Gastroesophageal sphincter (tissue), 3 donors: ENCODE data around the gene FNDC3B.

ENCODE experiments used
- POLR2A ChIP-seq, 2 donors: fragments of 450-650 bp; IDR thresholded peaks; one replicate each; pipeline ENCODE4 v1.6.1; 2017; ENCODE audit warnings: antibody characterized with exemption in 2 of 2, mild to moderate bottlenecking in 2 of 2, moderate library complexity in 1 of 2
- POLR2AphosphoS5 ChIP-seq: sonication (generic); formaldehyde crosslinking; IDR thresholded peaks from one replicate; pipeline ENCODE4 v1.6.1; 2017; ENCODE audit warnings: antibody characterized with exemption
- TF ChIP-seq, protein P1 (sequence below), 4 experiments: fragments of 200-600 bp in 2 of 4; fragments of 450-650 bp in 2 of 4; sonication (generic) in 1 of 4; IDR thresholded peaks; one replicate each; pipeline ENCODE4 v1.5.1; 2017 to 2019; ENCODE audit warnings: antibody characterized with exemption in 4 of 4, mild to moderate bottlenecking in 2 of 4, moderate library complexity in 2 of 4

DNA sequence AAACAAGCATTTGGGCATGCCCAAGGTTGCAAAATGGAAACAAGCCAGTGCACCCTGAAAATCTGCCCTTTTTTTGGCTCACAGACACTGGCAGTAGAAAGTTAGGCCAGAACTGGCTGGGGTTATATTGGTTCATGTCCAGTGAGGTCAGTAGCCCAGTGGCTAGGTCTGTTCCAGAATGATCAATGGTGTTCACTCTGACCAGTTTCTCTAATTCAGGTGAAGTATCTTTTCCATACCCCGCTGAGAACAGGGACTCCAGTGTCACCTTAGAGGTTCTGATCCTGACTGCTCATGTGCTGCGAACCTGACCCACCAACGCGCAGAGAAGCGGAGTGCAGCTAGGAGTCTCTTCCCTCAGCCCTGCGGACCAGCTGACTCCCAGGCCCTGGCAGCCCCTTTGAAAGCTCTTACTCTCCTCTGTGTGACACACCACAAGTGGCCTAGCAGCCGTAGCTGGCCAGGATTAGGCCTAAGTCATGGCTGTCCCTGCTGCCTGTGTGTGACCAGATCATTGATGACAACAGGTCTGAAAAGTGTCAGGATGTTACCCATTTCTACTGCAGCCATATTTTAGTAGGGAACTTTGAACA is 285.3 kb downstream of the FNDC3B start:
- TF ChIP-seq POLR2A (IDR thresholded peaks at IDR 0.05): no peak
- TF ChIP-seq, protein P1, sequence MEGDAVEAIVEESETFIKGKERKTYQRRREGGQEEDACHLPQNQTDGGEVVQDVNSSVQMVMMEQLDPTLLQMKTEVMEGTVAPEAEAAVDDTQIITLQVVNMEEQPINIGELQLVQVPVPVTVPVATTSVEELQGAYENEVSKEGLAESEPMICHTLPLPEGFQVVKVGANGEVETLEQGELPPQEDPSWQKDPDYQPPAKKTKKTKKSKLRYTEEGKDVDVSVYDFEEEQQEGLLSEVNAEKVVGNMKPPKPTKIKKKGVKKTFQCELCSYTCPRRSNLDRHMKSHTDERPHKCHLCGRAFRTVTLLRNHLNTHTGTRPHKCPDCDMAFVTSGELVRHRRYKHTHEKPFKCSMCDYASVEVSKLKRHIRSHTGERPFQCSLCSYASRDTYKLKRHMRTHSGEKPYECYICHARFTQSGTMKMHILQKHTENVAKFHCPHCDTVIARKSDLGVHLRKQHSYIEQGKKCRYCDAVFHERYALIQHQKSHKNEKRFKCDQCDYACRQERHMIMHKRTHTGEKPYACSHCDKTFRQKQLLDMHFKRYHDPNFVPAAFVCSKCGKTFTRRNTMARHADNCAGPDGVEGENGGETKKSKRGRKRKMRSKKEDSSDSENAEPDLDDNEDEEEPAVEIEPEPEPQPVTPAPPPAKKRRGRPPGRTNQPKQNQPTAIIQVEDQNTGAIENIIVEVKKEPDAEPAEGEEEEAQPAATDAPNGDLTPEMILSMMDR (IDR thresholded peaks at IDR 0.05): no peak
- TF ChIP-seq POLR2AphosphoS5: no peak
